Loucy (cell line): Measurements from ENCODE around the gene SGF29.
"Not testable (repeated sequence)": the region's sequence is repeated elsewhere in the genome, so short reads cannot be mapped to it uniquely, and the experiment has no call there.

Experiments used
- H2AFZ ChIP-seq: fragments of 200-600 bp; sonication (generic); 2 replicates; pipeline ENCODE4 v1.6.0; 2016; ENCODE audit warnings: antibody characterized with exemption, mild to moderate bottlenecking, low read length, moderate library complexity
- H3F3A ChIP-seq: fragments of 200-600 bp; 2 replicates; pipeline ENCODE4 v1.6.0; 2016; ENCODE audit warnings: antibody characterized with exemption, low read depth, mild to moderate bottlenecking
- H3K27me3 ChIP-seq: fragments of 200-600 bp; sonication (generic); 2 replicates; pipeline ENCODE4 v1.6.1; 2014; ENCODE audit warnings: low read length, mild to moderate bottlenecking; ENCODE audit not compliant: insufficient read depth, poor library complexity, severe bottlenecking
- H3K36me3 ChIP-seq: fragments of 200-600 bp; sonication (generic); 2 replicates; pipeline ENCODE4 v1.6.1; 2016; ENCODE audit warnings: low read length; ENCODE audit not compliant: insufficient read depth
- H3K4me1 ChIP-seq: fragments of 200-600 bp; sonication (generic); 2 replicates; pipeline ENCODE4 v1.5.1; 2014; ENCODE audit warnings: low read length, mild to moderate bottlenecking; ENCODE audit not compliant: insufficient read depth, poor library complexity, severe bottlenecking
- H3K4me2 ChIP-seq: fragments of 200-600 bp; sonication (generic); 2 replicates; pipeline ENCODE4 v1.6.0; 2014; ENCODE audit warnings: antibody characterized with exemption, low read length, low read depth, mild to moderate bottlenecking; ENCODE audit not compliant: poor library complexity, severe bottlenecking
- H3K4me3 ChIP-seq: fragments of 200-600 bp; sonication (generic); 2 replicates; pipeline ENCODE4 v1.5.1; 2014; ENCODE audit warnings: low read length, mild to moderate bottlenecking, mixed read lengths; ENCODE audit not compliant: poor library complexity, severe bottlenecking
- H3K79me2 ChIP-seq: fragments of 200-600 bp; sonication (generic); 2 replicates; pipeline ENCODE4 v1.6.1; 2014; ENCODE audit warnings: low read length; ENCODE audit not compliant: insufficient read depth
- H3K9ac ChIP-seq: fragments of 200-600 bp; sonication (generic); 2 replicates; pipeline ENCODE4 v1.6.0; 2014; ENCODE audit warnings: mild to moderate bottlenecking, low read depth, low read length, moderate library complexity; ENCODE audit not compliant: poor library complexity, severe bottlenecking
- H3K9me2 ChIP-seq: fragments of 200-600 bp; sonication (generic); replicated peaks from 2 replicates; pipeline ENCODE4 v1.6.1; 2016; ENCODE audit warnings: low read depth, low read length, mixed read lengths
- H3K9me3 ChIP-seq: fragments of 200-600 bp; sonication (generic); 2 replicates; pipeline ENCODE4 v1.6.1; 2014; ENCODE audit warnings: mild to moderate bottlenecking, antibody characterized with exemption, low read length, low read depth; ENCODE audit not compliant: insufficient read depth
- H4K20me1 ChIP-seq: fragments of 200-600 bp; sonication (generic); 2 replicates; pipeline ENCODE4 v1.6.0; 2014; ENCODE audit warnings: antibody characterized with exemption, low read length, mild to moderate bottlenecking; ENCODE audit not compliant: insufficient read depth, poor library complexity, severe bottlenecking
- EZH2phosphoT487 ChIP-seq: fragments of 200-600 bp; IDR thresholded peaks from 2 replicates; pipeline ENCODE4 v1.6.1; 2018; ENCODE audit warnings: antibody characterized with exemption, mild to moderate bottlenecking, moderate library complexity, borderline replicate concordance
- TF ChIP-seq, protein P1 (sequence below): fragments of 200-600 bp; sonication (generic); conservative IDR thresholded peaks from 2 replicates; pipeline ENCODE4 v1.5.1; 2014; ENCODE audit warnings: mild to moderate bottlenecking, antibody characterized with exemption, low read length

The SGF29 gene

DNA sequence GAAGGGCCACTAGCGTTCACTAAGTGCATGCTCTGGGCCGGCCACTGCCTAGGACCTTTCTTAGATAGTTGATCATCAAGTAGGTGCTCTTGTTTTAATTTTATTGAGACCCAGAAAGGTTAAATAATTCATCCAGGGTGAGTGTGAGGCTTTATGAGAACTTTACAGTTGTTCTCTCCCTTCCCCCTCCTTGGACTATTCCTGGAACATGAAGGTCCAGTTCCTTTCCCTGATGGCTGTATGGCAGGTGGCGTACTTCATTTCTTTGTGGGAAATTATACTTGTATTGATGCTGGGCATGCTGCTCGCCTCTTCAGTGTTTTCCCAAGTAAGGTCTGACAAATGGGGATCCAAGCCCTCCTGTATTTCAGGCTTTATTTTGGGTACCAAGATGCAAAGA lies 8.5 kb downstream of the SGF29 start:
- no peak for TF ChIP-seq EZH2phosphoT487
- TF ChIP-seq, protein P1, sequence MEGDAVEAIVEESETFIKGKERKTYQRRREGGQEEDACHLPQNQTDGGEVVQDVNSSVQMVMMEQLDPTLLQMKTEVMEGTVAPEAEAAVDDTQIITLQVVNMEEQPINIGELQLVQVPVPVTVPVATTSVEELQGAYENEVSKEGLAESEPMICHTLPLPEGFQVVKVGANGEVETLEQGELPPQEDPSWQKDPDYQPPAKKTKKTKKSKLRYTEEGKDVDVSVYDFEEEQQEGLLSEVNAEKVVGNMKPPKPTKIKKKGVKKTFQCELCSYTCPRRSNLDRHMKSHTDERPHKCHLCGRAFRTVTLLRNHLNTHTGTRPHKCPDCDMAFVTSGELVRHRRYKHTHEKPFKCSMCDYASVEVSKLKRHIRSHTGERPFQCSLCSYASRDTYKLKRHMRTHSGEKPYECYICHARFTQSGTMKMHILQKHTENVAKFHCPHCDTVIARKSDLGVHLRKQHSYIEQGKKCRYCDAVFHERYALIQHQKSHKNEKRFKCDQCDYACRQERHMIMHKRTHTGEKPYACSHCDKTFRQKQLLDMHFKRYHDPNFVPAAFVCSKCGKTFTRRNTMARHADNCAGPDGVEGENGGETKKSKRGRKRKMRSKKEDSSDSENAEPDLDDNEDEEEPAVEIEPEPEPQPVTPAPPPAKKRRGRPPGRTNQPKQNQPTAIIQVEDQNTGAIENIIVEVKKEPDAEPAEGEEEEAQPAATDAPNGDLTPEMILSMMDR, result no peak
- no peaks in the 10 kb centered on the region for H3F3A ChIP-seq
- 0 out of 2 replicates have a peak, but pooled peaks cover 1% of the 10 kb centered on the region for H3K36me3 ChIP-seq
- H3K4me2 ChIP-seq, result peak overlapping the region; percentile 43
- peaks cover 2% of the 10 kb centered on the region; the same call in 1 of the 2 replicates for H3K9me3 ChIP-seq
- peaks cover 4% of the 10 kb centered on the region for H4K20me1 ChIP-seq
- no peak overlapping the region for H3K9ac ChIP-seq
- peaks cover 16% of the 10 kb centered on the region for H3K79me2 ChIP-seq
- H3K4me3 ChIP-seq, result no peak overlapping the region
- H3K4me1 ChIP-seq, result peaks cover 17% of the 10 kb centered on the region
- no peak overlapping the region for H2AFZ ChIP-seq
- H3K27me3 ChIP-seq, result no peaks in the 10 kb centered on the region
- H3K9me2 ChIP-seq, result no peaks in the 10 kb centered on the region

DNA sequence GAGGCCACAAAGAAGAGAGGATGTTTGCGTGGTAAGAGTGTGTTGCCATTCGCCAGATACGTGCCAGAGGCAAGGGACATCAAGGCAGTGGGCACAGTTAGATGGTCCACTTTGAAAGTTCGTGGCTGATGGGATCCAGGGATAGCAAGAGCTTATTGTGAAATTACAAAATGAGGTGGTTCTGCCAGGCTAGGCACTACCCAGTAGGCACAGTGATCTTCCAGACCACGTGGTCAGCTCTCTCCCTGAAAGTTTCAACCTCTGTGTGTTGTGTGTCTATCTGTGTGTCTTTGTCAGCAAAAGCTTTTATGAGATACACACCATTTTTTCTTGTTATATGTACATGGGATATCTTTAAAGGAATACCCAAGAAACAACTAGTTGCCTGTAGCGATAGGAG lies 9.5 kb downstream of the SGF29 start:
- TF ChIP-seq, protein P1, result no peak
- TF ChIP-seq EZH2phosphoT487, result no peak
- peaks cover 4% of the 10 kb centered on the region for H4K20me1 ChIP-seq
- no peaks in the 10 kb centered on the region for H3F3A ChIP-seq
- H3K4me3 ChIP-seq, result no peak overlapping the region
- no peak overlapping the region for H2AFZ ChIP-seq
- peaks cover 19% of the 10 kb centered on the region for H3K79me2 ChIP-seq
- H3K9me2 ChIP-seq, result no peaks in the 10 kb centered on the region
- no peak overlapping the region for H3K4me2 ChIP-seq
- peaks cover 6% of the 10 kb centered on the region; the same call in 1 of the 2 replicates for H3K9me3 ChIP-seq
- H3K36me3 ChIP-seq, result 0 out of 2 replicates have a peak, but pooled peaks cover 4% of the 10 kb centered on the region
- H3K27me3 ChIP-seq, result no peaks in the 10 kb centered on the region
- peaks cover 17% of the 10 kb centered on the region for H3K4me1 ChIP-seq
- H3K9ac ChIP-seq, result no peak overlapping the region

DNA sequence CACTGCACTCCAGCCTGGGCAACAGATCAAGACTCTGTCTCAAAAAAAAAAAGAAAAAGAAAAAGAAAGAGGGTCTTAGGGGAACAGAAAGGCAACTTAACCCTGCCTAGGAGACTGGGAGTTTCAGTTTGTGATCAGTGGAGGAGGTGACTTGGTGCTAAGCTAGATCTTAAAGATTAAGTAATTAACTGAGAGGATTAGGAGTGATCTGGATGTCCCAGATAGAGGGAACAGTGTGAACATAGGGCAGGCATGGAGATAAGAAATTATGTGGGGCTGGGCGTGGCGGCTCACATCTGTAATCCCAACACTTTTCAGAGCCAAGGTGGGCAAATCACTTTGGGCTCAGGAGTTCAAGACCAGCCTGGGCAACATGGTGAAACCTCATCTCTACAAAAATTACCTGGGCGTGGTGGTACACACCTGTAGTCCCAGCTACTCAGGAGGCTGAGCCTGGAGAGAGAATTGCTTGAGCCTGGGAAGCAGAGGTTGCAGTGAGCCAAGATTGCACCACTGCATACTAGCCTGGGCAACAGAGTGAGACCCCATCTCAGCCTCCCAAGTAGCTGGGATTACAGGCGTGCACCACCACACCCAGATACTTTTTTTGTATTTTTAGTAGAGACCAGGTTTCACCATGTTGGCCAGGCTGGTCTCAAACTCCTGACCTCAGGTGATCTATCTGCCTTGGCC lies 12.7 kb downstream of the SGF29 start:
- H3K36me3 ChIP-seq, result not testable (repeated sequence)

DNA sequence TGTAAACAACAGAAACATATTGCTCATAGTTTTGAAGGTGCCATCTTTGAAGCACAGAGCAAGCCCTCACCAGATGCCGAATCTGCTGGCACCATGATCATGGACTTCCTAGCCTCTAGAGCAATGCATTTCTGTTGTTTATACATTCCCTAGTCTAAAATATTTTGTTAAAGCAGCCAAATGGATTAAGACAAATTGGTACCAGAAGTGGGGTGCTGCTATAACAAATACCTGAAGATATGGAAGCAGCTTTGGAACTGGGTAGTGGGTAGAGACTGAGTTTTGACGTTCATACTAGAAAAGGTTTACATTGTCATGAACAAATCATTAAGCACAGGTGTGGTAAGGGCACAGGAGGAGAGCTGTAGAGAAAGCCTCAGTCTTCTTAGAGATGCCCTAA lies 13.6 kb downstream of the SGF29 start:
- Histone ChIP-seq H3K4me3 (no peak overlapping the region), H3K9ac (no peak overlapping the region), H3K27me3 (no peaks in the 10 kb centered on the region), H3K4me2 (no peak overlapping the region), H4K20me1 (peaks cover 4% of the 10 kb centered on the region), H2AFZ (no peak overlapping the region), H3K9me2 (no peaks in the 10 kb centered on the region), H3K9me3 (peaks cover 6% of the 10 kb centered on the region; the same call in 1 of the 2 replicates), H3F3A (no peaks in the 10 kb centered on the region), H3K4me1 (peaks cover 7% of the 10 kb centered on the region), H3K79me2 (peaks cover 27% of the 10 kb centered on the region; the same call in 1 of the 2 replicates), H3K36me3 (0 out of 2 replicates have a peak, but pooled peaks cover 4% of the 10 kb centered on the region)
- no peak for TF ChIP-seq EZH2phosphoT487
- TF ChIP-seq, protein P1, result no peak

More for the DNA sequence above, 12.7 kb downstream of the SGF29 start:
- Histone ChIP-seq H3K79me2 (peaks cover 27% of the 10 kb centered on the region; the same call in 1 of the 2 replicates), H3K4me1 (peaks cover 16% of the 10 kb centered on the region)
- H3F3A ChIP-seq, H3K9ac ChIP-seq, H3K9me3 ChIP-seq, H3K9me2 ChIP-seq, H3K27me3 ChIP-seq, H2AFZ ChIP-seq, H3K4me3 ChIP-seq, H4K20me1 ChIP-seq, H3K4me2 ChIP-seq: not testable (repeated sequence)
